Esophagus squamous epithelium (tissue), 4 donors: ENCODE data around the gene LLCFC1.

Source experiments
- POLR2A ChIP-seq, 4 donors: fragments of 450-650 bp; IDR thresholded peaks; one replicate each; pipeline ENCODE4 v1.6.1; 2017; ENCODE audit warnings: antibody characterized with exemption in 4 of 4, mild to moderate bottlenecking in 4 of 4, moderate library complexity in 3 of 4
- TF ChIP-seq, protein P1 (sequence below), 6 experiments: fragments of 450-650 bp in 4 of 6; fragments of 200-600 bp in 2 of 6; sonication (generic) in 2 of 6; IDR thresholded peaks; one replicate each; pipeline ENCODE4 v1.5.1; 2016 to 2019; ENCODE audit warnings: antibody characterized with exemption in 6 of 6, mild to moderate bottlenecking in 4 of 6, moderate library complexity in 4 of 6

GRCh38 chr7:142913566-142913965 is 25.7 kb upstream of the LLCFC1 start:
- TF ChIP-seq, protein P1, sequence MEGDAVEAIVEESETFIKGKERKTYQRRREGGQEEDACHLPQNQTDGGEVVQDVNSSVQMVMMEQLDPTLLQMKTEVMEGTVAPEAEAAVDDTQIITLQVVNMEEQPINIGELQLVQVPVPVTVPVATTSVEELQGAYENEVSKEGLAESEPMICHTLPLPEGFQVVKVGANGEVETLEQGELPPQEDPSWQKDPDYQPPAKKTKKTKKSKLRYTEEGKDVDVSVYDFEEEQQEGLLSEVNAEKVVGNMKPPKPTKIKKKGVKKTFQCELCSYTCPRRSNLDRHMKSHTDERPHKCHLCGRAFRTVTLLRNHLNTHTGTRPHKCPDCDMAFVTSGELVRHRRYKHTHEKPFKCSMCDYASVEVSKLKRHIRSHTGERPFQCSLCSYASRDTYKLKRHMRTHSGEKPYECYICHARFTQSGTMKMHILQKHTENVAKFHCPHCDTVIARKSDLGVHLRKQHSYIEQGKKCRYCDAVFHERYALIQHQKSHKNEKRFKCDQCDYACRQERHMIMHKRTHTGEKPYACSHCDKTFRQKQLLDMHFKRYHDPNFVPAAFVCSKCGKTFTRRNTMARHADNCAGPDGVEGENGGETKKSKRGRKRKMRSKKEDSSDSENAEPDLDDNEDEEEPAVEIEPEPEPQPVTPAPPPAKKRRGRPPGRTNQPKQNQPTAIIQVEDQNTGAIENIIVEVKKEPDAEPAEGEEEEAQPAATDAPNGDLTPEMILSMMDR (IDR thresholded peaks at IDR 0.05) = no peak
- TF ChIP-seq POLR2A (IDR thresholded peaks at IDR 0.05) = no peak
